ENCODE results near the gene COL15A1. TPM values are rescaled to one million over a fixed set of nuclear protein-coding genes. Genes with fewer than 3 reads are reported as not detected.
"Not testable (repeated sequence)": the region's sequence is repeated elsewhere in the genome, so short reads cannot be mapped to it uniquely, and the experiment has no call there.

Gene COL15A1
- total RNA-seq, 1 donor from 2014 or later: 46.2 TPM

- no peak for DNase-seq (ENCODE audit: low spot score)
Measured at GRCh38 chr9:98994172-98995058, 50.7 kb downstream of the COL15A1 start.

GRCh38 chr9:98995059-98995671, 51.5 kb downstream of the COL15A1 start:
- DNase-seq (ENCODE audit: low spot score): peak; percentile 40

GRCh38 chr9:98995971-98996504, 52.3 kb downstream of the COL15A1 start:
- no peak for DNase-seq (ENCODE audit: low spot score)

- no peak for DNase-seq (ENCODE audit: low spot score)
Measured at GRCh38 chr9:98997604-98998003, 53.9 kb downstream of the COL15A1 start.

- peak; percentile 76 for DNase-seq (ENCODE audit: low spot score)
Measured at GRCh38 chr9:98998441-98999151, 54.9 kb downstream of the COL15A1 start.

GRCh38 chr9:98999152-98999525, 55.4 kb downstream of the COL15A1 start:
- DNase-seq (ENCODE audit: low spot score): no peak

GRCh38 chr9:99000476-99001395, 57.0 kb downstream of the COL15A1 start:
- DNase-seq (ENCODE audit: low spot score): peak; percentile 64

GRCh38 chr9:99001892-99002291, 58.2 kb downstream of the COL15A1 start:
- DNase-seq (ENCODE audit: low spot score): no peak

GRCh38 chr9:99002706-99003105, 59.0 kb downstream of the COL15A1 start:
- DNase-seq (ENCODE audit: low spot score): no peak

GRCh38 chr9:99003308-99003707, 59.6 kb downstream of the COL15A1 start:
- DNase-seq (ENCODE audit: low spot score): no peak

GRCh38 chr9:99004115-99004514, 60.4 kb downstream of the COL15A1 start:
- no peak for DNase-seq (ENCODE audit: low spot score)

- DNase-seq (ENCODE audit: low spot score): no peak
Measured at GRCh38 chr9:99004717-99005460, 61.2 kb downstream of the COL15A1 start.

- no peak for DNase-seq (ENCODE audit: low spot score)
Measured at GRCh38 chr9:99005651-99006050, 61.9 kb downstream of the COL15A1 start.

- no peak for DNase-seq (ENCODE audit: low spot score)
Measured at GRCh38 chr9:99006511-99006910, 62.8 kb downstream of the COL15A1 start.

- no peak for DNase-seq (ENCODE audit: low spot score)
Measured at GRCh38 chr9:99006979-99007378, 63.3 kb downstream of the COL15A1 start.

- DNase-seq (ENCODE audit: low spot score): no peak
Measured at GRCh38 chr9:99008203-99008602, 64.5 kb downstream of the COL15A1 start.

- not testable (repeated sequence) for DNase-seq (ENCODE audit: low spot score)
Measured at GRCh38 chr9:99010393-99010792, 66.7 kb downstream of the COL15A1 start.

- no peak for DNase-seq (ENCODE audit: low spot score)
Measured at GRCh38 chr9:99011161-99011709, 67.5 kb downstream of the COL15A1 start.

GRCh38 chr9:99012957-99013512, 69.3 kb downstream of the COL15A1 start:
- DNase-seq (ENCODE audit: low spot score): no peak

- no peak for DNase-seq (ENCODE audit: low spot score)
Measured at GRCh38 chr9:99013550-99013949, 69.8 kb downstream of the COL15A1 start.

Data from mucosa of gallbladder (tissue), 1 donor.